Measurements from ENCODE around the gene A1BG. TPM values are rescaled to one million over a fixed set of nuclear protein-coding genes. Genes with fewer than 3 reads are reported as not detected.
"Not testable (repeated sequence)": the region's sequence is repeated elsewhere in the genome, so short reads cannot be mapped to it uniquely, and the experiment has no call there.

A1BG gene
- total RNA-seq, 2 donors from 2014 or later = 1.9 to 10.0 TPM

GRCh38 chr19:58351990-58352755 is 1.1 kb downstream of the A1BG start:
- peaks cover 0 to 14% of the 10 kb centered on the region in 2 donors for H3K4me1 ChIP-seq (ENCODE audit: control insufficient read depth in 1 of 2, low read depth in 2 of 2)
- TF ChIP-seq, protein P1, sequence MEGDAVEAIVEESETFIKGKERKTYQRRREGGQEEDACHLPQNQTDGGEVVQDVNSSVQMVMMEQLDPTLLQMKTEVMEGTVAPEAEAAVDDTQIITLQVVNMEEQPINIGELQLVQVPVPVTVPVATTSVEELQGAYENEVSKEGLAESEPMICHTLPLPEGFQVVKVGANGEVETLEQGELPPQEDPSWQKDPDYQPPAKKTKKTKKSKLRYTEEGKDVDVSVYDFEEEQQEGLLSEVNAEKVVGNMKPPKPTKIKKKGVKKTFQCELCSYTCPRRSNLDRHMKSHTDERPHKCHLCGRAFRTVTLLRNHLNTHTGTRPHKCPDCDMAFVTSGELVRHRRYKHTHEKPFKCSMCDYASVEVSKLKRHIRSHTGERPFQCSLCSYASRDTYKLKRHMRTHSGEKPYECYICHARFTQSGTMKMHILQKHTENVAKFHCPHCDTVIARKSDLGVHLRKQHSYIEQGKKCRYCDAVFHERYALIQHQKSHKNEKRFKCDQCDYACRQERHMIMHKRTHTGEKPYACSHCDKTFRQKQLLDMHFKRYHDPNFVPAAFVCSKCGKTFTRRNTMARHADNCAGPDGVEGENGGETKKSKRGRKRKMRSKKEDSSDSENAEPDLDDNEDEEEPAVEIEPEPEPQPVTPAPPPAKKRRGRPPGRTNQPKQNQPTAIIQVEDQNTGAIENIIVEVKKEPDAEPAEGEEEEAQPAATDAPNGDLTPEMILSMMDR (IDR thresholded peaks at IDR 0.05) = no peak
- H3K9me3 ChIP-seq = no peaks in the 10 kb centered on the region
- no peak overlapping the region for H3K27ac ChIP-seq
- ATAC-seq (ENCODE audit: insufficient number of reproducible peaks, low FRiP score, low read depth) (no peak), DNase-seq (ENCODE audit: low spot score) (no peak)
- no peaks in the 10 kb centered on the region for H3K36me3 ChIP-seq
- no peaks in the 10 kb centered on the region for H3K27me3 ChIP-seq (replicated peaks; ENCODE audit: insufficient read depth)
- H3K4me3 ChIP-seq = no peak overlapping the region

DNA sequence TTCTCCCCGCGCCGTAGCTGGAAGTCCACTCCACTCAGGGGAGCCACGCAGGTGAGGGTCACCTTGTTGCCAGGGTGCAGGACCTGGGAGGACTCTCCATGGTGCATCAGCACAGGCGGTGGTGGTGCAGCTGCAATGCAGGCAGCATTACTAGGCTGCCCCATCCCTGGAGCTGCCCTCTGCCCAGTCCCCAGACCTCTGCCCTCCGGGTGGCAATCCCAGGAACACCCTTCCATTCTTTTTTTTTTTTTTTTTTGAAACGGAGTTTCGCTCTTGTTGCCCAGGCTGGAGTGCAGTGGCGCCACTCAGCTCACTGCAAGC is 1.8 kb downstream of the A1BG start:
- no peaks in the 10 kb centered on the region for H3K27me3 ChIP-seq (replicated peaks; ENCODE audit: insufficient read depth)
- no peak for ATAC-seq (ENCODE audit: insufficient number of reproducible peaks, low FRiP score, low read depth)

DNA sequence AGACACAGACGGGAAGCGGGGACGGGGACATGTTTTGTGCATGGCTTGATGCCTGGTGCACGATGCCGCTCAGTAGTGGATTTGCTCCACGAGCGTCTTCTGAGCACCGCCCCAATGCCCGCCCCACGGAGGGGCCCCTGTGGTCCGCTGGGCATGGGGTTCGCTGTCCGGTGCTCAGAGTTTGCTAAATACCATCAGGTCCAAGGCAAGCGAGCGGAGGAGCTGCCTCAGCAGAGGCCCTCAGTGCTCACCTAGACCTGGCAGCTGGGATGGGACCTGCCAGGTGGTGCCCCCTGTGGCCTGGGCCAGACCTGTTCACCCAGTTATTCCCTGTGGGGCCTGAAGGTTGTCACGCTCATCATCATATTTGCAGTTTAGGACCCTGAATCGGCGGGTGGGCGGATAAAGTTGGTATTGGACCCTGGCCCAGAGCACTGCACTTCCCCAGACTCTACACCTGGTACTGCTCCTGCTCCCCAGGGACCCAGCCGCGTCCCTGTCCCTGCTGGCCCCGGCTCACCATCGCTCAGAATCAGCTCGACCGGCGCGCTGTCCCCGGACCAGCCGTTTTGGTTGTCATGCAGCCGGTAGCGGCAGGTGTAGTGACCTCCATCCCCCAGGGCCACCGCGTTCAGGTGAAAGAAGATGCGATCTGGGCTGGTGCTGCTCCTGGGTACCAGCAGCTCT is 2.3 kb downstream of the A1BG start:
- H3K4me3 ChIP-seq = no peak overlapping the region
- no peak overlapping the region for H3K27ac ChIP-seq

More for the DNA sequence above, 1.8 kb downstream of the A1BG start:
- no peaks in the 10 kb centered on the region for H3K9me3 ChIP-seq
- DNase-seq (ENCODE audit: low spot score) = no peak
- H3K36me3 ChIP-seq = no peaks in the 10 kb centered on the region
- TF ChIP-seq, protein P1 (IDR thresholded peaks at IDR 0.05) = no peak
- peaks cover 0 to 14% of the 10 kb centered on the region in 2 donors for H3K4me1 ChIP-seq (ENCODE audit: control insufficient read depth in 1 of 2, low read depth in 2 of 2)
- H3K4me3 ChIP-seq = no peak overlapping the region
- no peak overlapping the region for H3K27ac ChIP-seq

DNA sequence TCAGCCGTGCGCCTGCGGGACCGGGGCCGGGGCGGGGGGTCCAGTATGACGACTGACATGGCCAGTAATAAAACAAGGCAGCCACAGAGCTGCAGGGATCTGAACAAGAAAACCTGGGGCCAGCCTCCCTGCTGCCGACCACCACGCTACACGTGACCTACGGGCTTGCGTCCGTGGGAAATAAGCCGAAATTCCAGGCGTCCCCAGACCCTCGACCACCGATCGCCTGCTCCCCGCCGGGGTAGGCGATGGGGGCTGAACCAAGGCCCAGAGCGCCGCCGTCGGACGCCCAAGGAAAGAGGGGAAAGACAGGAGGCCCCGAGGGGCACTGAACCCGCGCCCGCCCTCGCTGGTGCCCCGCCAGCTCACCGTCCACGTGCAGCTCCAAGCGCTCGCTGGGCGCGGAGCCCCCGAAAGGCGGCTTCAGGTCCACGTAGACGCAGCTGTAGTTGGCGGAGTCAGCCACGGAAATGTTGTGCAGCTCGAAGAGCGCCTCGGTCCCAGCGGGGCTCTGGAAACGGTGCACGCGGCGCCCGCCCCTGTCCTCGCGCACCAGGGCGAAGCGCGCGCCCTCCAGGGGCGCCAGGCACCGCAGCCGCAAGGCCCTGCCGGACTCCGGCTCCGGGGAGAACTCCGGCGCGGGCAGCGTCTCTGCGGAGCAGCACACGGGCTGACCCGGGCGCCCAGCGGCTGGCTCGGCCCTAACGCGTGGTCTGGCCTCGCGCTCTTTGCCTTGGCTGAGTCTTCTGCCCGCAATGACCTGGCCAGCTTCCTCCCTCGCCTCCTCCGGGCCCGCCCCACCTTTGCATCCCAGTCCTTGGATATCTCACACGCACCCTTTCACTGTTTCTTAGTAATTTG is 3.1 kb downstream of the A1BG start:
- H3K27me3 ChIP-seq (replicated peaks; ENCODE audit: insufficient read depth) = no peaks in the 10 kb centered on the region
- DNase-seq (ENCODE audit: low spot score) = no peak
- peaks cover 0 to 18% of the 10 kb centered on the region in 2 donors for H3K4me1 ChIP-seq (ENCODE audit: control insufficient read depth in 1 of 2, low read depth in 2 of 2)
- peak overlapping the region; percentile 19 for H3K4me3 ChIP-seq
- H3K9me3 ChIP-seq = no peaks in the 10 kb centered on the region
- H3K36me3 ChIP-seq = no peaks in the 10 kb centered on the region
- H3K27ac ChIP-seq = no peak overlapping the region
- TF ChIP-seq, protein P1 (IDR thresholded peaks at IDR 0.05) = no peak
- ATAC-seq (ENCODE audit: insufficient number of reproducible peaks, low FRiP score, low read depth) = no peak

More for the DNA sequence above, 2.3 kb downstream of the A1BG start:
- DNase-seq (ENCODE audit: low spot score) (no peak), ATAC-seq (ENCODE audit: insufficient number of reproducible peaks, low FRiP score, low read depth) (no peak)
- TF ChIP-seq, protein P1 (IDR thresholded peaks at IDR 0.05) = no peak
- Histone ChIP-seq H3K27me3 (replicated peaks; ENCODE audit: insufficient read depth) (no peaks in the 10 kb centered on the region), H3K9me3 (no peaks in the 10 kb centered on the region), H3K36me3 (no peaks in the 10 kb centered on the region), H3K4me1 (ENCODE audit: control insufficient read depth in 1 of 2, low read depth in 2 of 2) (peaks cover 0 to 18% of the 10 kb centered on the region in 2 donors)

DNA sequence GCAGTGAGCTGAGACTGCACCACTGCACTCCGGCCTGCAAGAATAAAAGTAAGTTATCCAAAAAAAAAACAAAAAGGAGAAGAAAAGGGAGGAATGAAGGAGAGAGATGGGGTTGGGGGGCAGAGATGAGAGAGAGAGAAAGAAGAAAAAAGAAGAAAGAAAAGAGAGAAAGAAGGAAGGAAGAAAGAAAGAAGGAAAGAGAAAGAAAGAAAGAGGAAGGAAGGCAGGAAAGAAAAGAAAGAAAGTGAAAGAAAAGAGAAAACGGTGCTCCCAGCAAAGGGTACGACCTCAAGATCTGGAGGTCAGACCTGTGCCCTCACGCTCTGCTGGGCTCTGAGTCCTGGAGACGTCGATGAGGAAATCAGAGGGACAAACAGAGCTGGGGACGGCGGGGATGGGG is 3.7 kb downstream of the A1BG start:
- TF ChIP-seq, protein P1 (IDR thresholded peaks at IDR 0.05) = no peak
- ATAC-seq (ENCODE audit: insufficient number of reproducible peaks, low FRiP score, low read depth) = no peak
- H3K4me3 ChIP-seq = no peak overlapping the region
- DNase-seq (ENCODE audit: low spot score) = no peak
- no peaks in the 10 kb centered on the region for H3K9me3 ChIP-seq
- H3K27ac ChIP-seq = no peak overlapping the region
- H3K27me3 ChIP-seq (replicated peaks; ENCODE audit: insufficient read depth) = no peaks in the 10 kb centered on the region
- no peaks in the 10 kb centered on the region for H3K36me3 ChIP-seq
- peaks cover 0 to 18% of the 10 kb centered on the region in 2 donors for H3K4me1 ChIP-seq (ENCODE audit: control insufficient read depth in 1 of 2, low read depth in 2 of 2)

DNA sequence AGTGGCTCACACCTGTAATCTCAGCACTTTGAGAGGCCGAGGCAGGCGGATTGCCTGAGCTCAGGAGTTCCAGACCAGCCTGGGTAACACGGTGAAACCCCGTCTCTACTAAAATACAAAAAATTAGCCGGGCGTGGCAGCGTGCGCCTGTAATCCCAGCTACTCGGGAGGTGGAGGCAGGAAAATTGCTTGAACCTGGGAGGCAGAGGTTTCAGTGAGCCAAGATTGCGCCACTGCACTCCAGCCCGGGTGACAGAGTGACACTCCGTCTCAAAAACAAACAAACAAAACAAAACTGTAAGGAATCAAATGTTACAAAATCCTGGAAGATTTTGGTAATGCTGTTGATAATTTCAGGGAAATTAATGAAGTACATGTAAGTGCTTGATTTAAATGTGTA is 5.2 kb downstream of the A1BG start:
- not testable (repeated sequence) for DNase-seq (ENCODE audit: low spot score); H3K27me3 ChIP-seq (replicated peaks; ENCODE audit: insufficient read depth); ATAC-seq (ENCODE audit: insufficient number of reproducible peaks, low FRiP score, low read depth); H3K27ac ChIP-seq; H3K36me3 ChIP-seq; H3K9me3 ChIP-seq
- Histone ChIP-seq H3K4me3 (peak overlapping the region; percentile 75), H3K4me1 (ENCODE audit: control insufficient read depth in 1 of 2, low read depth in 2 of 2) (peaks cover 0 to 18% of the 10 kb centered on the region in 2 donors)
